ENCODE results near the gene COL6A3. TPM values are rescaled to one million over a fixed set of nuclear protein-coding genes. Genes with fewer than 3 reads are reported as not detected.

Gene COL6A3
- total RNA-seq, 4 donors from 2014 or later, result 43.1 to 204 (median 62.4) TPM

GRCh38 chr2:237457388-237457941, 43.5 kb upstream of the COL6A3 start:
- 93 to 96% methylated on average over 2 of the region's 2 CpGs for WGBS, 2 donors
- TF ChIP-seq CTCF (IDR thresholded peaks at IDR 0.05) (no peak), POLR2A (IDR thresholded peaks at IDR 0.05) (no peak)
- DNase-seq (ENCODE audit: low spot score in 2 of 2), result no peak
- H3K4me3 ChIP-seq (ENCODE audit: low read depth, poor library complexity, severe bottlenecking), result no peak overlapping the region
- intact Hi-C loops (cut with DNase I; ENCODE audit: low total_unique reads), result no loop called here

GRCh38 chr2:237456200-237456843, 42.4 kb upstream of the COL6A3 start:
- TF ChIP-seq POLR2A (IDR thresholded peaks at IDR 0.05) (no peak), CTCF (IDR thresholded peaks at IDR 0.05) (no peak)
- 43 to 44% methylated on average over 10 to 11 of the region's 11 CpGs for WGBS, 2 donors
- intact Hi-C loops (cut with DNase I; ENCODE audit: low total_unique reads), result no loop called here
- peak; percentile 53 to 89 for DNase-seq (ENCODE audit: low spot score in 2 of 2)
- no peak overlapping the region for H3K4me3 ChIP-seq (ENCODE audit: low read depth, poor library complexity, severe bottlenecking)

- 75 to 78% methylated on average over 5 of the region's 5 CpGs for WGBS, 2 donors
- intact Hi-C loops (cut with DNase I; ENCODE audit: low total_unique reads), result no loop called here
- H3K4me3 ChIP-seq (ENCODE audit: low read depth, poor library complexity, severe bottlenecking), result no peak overlapping the region
- no peak for TF ChIP-seq POLR2A (IDR thresholded peaks at IDR 0.05)
- peak in 1 of 2 donors; percentile 52 for DNase-seq (ENCODE audit: low spot score in 2 of 2)
Observed at GRCh38 chr2:237455764-237456163, 41.8 kb upstream of the COL6A3 start.

GRCh38 chr2:237453671-237454070, 39.7 kb upstream of the COL6A3 start:
- intact Hi-C loops (cut with DNase I; ENCODE audit: low total_unique reads), result no loop called here

GRCh38 chr2:237452861-237453260, 38.9 kb upstream of the COL6A3 start:
- no peak for DNase-seq (ENCODE audit: low spot score in 2 of 2)
- 87 to 89% methylated on average over 3 of the region's 3 CpGs for WGBS, 2 donors
- TF ChIP-seq CTCF (IDR thresholded peaks at IDR 0.05), result no peak
- no peak for TF ChIP-seq POLR2A (IDR thresholded peaks at IDR 0.05)
- H3K4me3 ChIP-seq (ENCODE audit: low read depth, poor library complexity, severe bottlenecking), result no peak overlapping the region
- intact Hi-C loops (cut with DNase I; ENCODE audit: low total_unique reads), result no loop called here

More at GRCh38 chr2:237453671-237454070, 39.7 kb upstream of the COL6A3 start:
- WGBS, 2 donors, result 70 to 88% methylated on average over 3 of the region's 3 CpGs
- peak in 1 of 2 donors; percentile 36 for DNase-seq (ENCODE audit: low spot score in 2 of 2)
- no peak for TF ChIP-seq CTCF (IDR thresholded peaks at IDR 0.05)
- no peak for TF ChIP-seq POLR2A (IDR thresholded peaks at IDR 0.05)
- no peak overlapping the region for H3K4me3 ChIP-seq (ENCODE audit: low read depth, poor library complexity, severe bottlenecking)

GRCh38 chr2:237451643-237452469, 37.9 kb upstream of the COL6A3 start:
- WGBS, 2 donors, result 70 to 74% methylated on average over 19 to 20 of the region's 20 CpGs
- TF ChIP-seq CTCF (IDR thresholded peaks at IDR 0.05) (no peak), POLR2A (IDR thresholded peaks at IDR 0.05) (no peak)
- H3K4me3 ChIP-seq (ENCODE audit: low read depth, poor library complexity, severe bottlenecking), result no peak overlapping the region
- intact Hi-C loops (cut with DNase I; ENCODE audit: low total_unique reads), result no loop called here
- no peak for DNase-seq (ENCODE audit: low spot score in 2 of 2)

Data from lower leg skin (tissue), 4 donors.